ENCODE measurements around the gene CALML5. TPM values are rescaled to one million over a fixed set of nuclear protein-coding genes. Genes with fewer than 3 reads are reported as not detected.

CALML5 gene
- total RNA-seq, 2 donors from 2014 or later: not detected

DNA sequence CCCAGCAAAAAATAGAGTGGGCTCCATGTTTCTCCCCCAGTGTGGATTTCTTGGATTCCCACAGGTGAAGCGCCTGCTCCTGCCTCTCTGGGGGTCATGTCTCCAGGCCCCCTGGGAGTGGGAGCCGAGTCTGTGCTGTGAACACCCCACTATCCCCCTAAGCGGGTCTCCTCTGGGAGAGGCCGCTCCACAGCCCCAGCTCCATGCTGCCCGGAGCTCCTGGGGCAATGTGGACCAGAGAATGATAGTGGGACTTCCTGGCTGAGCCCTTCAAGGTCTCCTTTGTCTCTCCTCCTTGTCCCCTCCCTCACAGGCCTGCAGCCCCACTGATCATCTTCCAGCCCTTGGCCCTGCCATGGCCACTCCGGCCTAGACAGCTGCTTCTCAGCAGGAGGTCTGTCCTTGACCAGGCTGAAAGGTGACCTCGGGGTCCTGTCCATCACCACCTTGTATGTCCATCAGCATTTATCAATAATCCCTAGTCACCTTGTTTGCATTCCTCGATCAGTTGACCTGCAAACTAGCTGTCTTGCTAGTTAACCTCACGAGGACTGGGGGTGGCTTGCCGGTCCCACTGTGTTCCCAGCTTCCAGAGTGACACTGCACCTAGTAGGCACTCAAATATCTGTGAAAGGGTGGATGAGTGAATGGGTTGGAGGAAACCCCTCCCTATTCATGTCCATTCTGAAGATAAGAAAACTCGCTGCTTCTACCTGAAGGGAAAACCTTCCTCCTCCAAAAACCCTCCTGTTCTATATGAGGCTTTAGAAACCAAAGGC is 24.6 kb upstream of the CALML5 start:
- no peak for ATAC-seq
- DNase-seq: no peak
- intact Hi-C loops (cut with DNase I): no loop called here

DNA sequence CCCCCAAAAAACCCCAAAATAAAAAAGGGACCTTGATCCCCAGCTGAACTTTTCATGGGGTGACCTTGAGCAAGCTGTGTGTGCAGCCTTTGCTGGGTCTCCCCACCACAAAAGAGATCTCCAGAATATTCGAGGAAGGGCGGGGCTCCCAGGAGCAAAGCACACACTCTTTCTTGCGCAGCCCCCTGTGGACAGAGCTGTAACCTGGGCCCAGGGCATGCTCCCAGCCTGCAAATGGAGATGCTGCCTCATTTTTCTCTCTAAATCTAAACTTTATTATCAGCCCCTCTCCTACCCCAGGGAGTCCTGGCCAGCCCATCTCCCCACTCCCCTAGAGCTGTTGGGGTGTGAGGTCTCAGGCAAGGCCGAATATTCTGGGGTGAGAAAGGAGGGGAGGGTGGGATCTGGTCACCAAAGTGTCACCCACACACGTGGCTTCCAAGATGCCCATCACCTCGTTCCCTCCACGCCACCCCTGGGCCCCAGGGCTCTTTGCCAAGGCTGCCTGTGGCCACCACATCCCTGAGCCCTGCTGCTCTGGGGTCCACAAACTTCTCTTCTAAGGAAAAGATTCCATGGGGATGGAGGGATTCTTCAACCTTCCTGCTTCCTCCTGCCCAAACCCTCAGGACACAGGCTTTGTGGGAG is 23.7 kb upstream of the CALML5 start:
- DNase-seq (no peak), ATAC-seq (no peak)

DNA sequence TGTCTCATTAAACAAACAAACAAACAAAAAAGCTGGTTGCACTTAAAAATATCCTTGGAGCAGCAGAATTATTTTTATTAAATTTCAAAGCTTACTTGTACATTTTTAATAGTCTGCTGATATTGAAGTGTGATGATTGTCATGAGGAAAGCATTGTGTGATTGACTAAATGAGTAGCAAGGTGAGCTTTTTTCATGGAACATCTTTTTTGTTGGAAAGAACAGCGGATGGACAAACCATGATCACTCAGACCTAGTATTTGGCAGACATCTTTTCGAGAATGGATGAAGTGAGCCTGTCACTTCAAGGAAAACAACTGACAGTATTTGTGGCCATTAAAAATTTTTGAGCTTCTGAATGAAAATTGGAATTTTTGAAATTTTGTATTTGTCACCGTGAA is 19.7 kb upstream of the CALML5 start:
- no peak for ATAC-seq
- intact Hi-C loops (cut with DNase I): no loop called here
- DNase-seq: no peak

More for the DNA sequence above, 23.7 kb upstream of the CALML5 start:
- intact Hi-C loops (cut with DNase I): no loop called here

DNA sequence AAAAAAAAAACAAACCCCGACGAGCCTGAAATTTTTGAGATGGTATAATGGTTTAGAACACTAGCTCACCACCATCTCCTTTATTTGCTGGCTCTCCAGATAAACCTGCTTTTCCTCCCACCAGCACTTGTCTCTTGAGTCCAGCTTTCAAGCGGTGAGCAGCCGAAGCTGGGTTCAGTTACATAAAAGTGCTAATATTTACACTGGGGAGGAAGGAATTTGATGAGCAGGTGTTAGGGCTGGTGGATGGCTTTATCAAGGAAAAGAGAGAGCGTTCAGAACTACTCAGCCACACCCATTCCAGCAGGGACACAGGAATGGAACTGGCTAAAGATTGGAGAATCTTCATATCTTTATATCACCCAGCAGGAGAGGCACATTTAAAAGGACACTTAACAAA is 18.8 kb upstream of the CALML5 start:
- DNase-seq: no peak
- intact Hi-C loops (cut with DNase I): no loop called here
- ATAC-seq: no peak

DNA sequence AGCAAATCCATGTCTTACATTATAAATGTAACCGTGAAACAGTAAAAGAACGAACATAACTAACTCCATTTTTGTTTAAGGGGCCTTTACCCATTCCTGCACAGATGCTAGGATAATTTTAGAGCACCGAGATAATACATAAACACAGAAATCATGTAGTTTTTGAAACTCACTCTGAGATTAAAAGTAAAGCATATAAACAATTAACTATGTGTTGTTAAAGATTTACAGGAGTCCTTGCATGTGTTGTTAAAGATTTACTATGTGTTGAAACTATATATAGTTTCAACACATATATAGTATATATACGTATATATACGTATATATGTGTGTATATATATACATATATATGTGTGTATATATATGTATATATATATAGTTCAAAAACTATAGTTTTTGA is 18.2 kb upstream of the CALML5 start:
- intact Hi-C loops (cut with DNase I): no loop called here
- no peak for DNase-seq
- no peak for ATAC-seq

DNA sequence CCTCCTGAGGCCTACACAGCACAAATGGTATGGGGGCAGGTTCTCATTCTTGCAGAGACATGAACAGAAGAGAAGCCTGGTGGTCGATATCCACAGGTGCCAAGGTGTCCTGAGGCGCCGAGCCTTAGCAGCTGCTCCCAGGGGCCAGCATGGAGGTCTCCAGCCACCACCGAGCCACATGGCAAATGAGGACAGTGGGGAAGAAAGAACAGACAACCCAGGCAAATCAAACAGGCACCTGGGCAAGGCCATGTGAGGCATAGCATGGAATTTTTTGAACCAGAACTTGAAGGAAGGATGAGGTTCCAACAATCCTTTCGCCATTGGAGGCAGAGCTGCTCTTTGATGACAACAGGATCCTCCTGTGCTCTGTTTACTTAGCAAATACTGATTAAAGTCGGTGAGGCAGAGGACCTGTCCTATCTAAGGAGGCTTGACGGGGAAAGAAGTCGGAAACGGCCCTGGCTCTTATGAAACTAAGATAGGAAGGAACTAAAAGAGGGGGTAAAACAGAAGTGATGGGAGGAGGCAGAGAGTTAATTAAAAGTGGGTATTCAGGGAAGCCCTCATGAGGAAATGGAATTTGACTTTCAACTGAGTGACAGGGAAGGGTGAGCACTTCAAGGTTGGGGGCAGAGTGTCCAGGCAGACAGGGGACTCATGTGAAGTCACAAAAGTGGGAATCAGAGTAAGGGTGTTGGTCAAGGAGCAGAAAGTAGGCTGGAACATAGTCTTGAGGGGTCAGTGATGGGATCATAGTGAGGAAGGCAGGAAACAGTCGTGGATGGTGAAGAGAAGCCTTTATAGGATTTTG is 16.8 kb upstream of the CALML5 start:
- DNase-seq: no peak

DNA sequence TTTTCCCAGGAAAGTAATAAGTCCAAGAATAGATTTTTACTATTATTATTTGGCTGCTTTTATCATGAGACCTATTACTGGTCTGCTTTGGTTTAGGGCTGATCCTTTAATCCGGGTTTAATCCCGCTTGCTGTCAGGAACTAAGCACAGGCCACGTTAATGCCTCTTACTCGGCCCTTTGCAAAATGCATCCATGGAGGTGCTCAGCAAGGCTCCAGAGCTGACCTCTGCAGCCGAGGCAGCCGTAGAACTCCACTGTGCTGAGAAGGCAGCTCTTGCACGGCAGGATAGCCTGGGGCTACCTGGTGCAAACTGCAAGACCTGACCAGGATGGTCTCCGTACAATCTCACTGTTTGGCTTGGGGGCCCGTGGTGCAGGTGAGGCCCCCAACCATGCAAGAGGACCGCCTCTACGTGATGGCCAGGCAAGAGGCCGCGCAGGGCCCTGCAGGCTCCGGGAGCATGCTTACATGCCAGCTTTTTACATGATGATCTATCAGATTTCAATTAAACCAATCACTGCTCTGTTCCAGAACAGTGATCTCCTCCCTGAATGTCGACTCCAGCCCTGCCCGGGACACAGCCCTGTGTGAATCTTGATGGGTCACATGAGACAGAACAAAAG is 15.0 kb upstream of the CALML5 start:
- DNase-seq: no peak
- ATAC-seq: no peak
- intact Hi-C loops (cut with DNase I): no loop called here

More for the DNA sequence above, 16.8 kb upstream of the CALML5 start:
- ATAC-seq: no peak
- intact Hi-C loops (cut with DNase I): no loop called here

DNA sequence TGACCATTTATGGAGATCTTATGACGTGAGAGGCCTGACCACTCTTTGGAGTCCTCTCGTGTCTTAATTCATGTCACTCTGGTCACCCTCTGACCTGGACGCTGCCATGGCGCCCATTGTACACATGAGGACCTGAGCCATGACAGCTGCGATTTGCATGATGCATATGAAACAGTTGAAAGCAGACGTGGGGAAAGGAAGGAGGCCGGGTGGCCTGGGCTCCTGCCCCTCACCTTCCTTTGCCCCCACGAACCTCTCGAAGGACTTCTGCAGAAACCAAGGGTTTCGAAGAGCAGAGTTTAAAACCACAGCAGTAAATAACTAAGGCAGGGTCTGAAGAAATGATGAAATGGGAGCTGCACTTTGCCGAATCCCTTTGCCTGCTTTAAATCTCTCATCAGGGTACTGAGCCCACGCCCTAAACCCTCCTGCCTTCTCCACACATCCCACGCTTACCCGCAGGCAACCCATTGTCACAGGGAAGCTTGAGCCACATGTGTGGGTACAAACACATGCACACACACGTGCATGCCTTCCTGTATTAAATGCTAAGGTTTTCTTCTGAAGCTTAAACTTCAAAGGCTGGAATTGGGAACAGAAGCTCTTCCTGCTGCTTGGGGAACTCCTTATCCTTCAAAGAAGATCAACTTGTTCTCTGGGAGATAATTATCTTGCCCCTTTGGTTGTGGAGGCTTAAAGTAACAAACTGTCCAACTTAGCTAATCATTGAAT is 13.7 kb upstream of the CALML5 start:
- no peak for ATAC-seq
- no peak for DNase-seq

DNA sequence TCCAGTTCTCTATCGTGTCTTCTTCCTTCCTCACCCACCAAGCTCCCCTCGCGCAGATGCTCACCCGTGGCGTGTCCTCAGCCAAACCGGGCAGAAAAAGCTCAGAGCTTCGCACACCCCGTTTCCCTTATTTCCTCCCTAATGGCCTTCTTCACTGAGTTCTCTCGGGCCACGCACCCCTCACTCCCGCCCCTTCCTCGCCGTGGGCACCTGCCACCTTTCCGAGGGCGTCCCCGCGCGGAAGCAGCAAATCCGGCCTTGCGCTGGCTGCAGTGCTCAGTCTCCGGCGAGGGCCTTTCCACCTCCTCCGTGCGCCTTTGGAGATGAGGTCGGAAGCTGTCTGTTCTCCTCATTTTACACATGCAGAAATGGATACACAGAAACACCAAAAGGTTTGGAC is 13.0 kb upstream of the CALML5 start:
- intact Hi-C loops (cut with DNase I): no loop called here
- no peak for ATAC-seq
- DNase-seq: no peak

More for the DNA sequence above, 13.7 kb upstream of the CALML5 start:
- intact Hi-C loops (cut with DNase I): no loop called here

DNA sequence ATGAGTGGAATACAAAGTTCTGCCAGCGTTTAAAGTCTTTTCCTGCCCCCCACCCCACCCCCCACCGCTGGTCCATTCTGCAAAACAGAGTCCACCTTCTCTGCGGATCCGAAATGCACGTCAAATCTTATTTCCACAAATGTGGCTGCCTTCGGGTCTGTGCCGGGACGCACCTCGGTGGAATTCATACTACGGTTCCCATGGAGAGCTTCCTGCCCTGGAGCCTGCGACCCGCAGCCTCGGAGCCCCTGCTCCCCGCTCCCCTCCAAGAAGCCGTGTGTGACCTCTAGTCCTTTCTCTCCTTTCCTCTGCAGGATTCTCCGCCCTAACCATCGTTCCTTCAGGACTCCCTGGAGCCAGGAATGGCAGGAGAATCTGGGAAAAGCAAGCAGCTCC is 12.5 kb upstream of the CALML5 start:
- DNase-seq (no peak), ATAC-seq (no peak)
- intact Hi-C loops (cut with DNase I): no loop called here

DNA sequence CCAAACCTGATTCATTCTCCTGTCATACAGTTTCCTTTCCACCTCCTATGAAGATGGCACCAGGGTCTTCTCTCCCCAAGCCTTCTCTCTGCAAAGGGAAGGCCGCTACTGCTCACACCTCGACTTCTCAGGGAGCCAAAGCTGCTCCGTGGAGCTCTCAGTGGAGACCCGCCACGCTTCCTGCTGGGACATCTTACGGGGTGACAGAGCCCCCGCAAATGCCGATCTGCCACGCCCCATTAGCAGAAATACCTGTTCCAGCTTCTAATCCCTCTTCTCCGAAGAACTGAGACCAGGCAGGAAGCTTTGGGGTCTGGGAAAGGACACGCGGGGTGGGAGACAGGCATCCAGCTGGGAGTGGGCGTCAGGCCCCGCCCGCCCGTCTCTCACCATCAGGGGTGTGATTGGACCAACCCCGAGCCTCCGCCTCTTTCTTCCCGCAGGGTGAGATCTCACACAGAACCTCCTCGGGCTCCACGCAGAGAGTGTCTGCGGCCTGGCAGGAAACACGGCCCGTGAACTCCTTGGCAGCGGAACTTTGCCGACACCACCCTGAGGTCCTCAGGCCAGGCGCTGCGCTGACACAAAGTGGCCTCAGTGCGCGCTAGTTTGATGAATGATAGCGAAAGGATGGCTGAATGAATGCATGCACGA is 12.0 kb upstream of the CALML5 start:
- ATAC-seq (no peak), DNase-seq (no peak)
- intact Hi-C loops (cut with DNase I): no loop called here

DNA sequence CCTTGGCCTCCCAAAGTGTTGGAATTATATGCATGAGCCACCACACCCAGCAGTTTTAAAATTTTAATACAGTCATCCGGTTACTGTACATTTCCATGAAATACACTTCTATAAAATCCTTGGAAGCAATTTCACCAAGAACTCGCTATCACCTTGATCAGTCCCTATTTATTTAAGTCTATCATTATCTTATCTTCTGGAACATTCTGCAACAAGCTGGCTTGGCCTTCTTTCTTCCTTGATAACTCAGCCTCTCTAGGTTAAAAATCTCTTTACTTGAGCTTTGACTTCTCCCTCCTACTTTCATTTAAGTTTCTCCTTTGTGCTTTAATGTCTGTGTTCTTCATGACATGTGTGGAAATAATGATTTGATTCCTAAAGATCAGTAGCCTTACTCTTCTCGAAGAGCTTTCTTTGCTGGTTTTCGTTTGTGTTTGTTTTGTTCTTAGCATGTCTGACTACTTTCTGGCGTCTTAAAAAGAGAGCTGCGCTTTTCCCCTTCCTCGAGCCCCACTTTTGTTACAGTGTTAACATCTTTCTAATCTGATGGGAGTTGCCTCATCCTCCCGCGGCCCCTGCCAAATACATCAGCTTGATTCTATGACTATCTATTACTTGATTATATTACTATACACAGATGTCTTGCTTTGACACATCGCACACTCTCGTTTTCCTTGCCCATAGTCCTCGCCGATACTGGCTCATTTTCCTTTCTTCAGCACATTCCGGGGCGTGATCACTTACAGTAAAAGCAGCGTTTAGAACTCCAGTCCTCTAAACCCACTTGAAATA is 11.1 kb upstream of the CALML5 start:
- DNase-seq (no peak), ATAC-seq (no peak)
- intact Hi-C loops (cut with DNase I): no loop called here

DNA sequence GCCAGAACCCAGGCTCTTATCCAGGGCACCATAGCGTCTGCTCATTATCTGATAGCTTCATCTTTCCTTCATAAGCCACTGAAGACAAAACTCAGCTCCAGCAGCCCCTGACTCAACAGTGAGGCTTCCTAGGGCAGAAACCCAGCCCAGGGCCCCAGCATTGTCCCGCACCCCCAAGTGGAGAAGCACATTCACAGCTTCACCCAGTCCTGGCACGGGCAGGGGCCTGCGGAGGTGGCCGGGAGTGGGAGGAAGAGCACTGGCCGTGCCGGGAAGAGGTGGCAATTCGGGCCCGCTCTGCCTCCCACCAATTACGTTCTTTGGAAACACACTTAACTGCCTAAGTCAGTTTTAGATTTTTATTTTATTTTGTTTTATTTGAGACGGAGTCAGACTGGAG is 10.3 kb upstream of the CALML5 start:
- intact Hi-C loops (cut with DNase I): no loop called here
- DNase-seq (no peak), ATAC-seq (no peak)

DNA sequence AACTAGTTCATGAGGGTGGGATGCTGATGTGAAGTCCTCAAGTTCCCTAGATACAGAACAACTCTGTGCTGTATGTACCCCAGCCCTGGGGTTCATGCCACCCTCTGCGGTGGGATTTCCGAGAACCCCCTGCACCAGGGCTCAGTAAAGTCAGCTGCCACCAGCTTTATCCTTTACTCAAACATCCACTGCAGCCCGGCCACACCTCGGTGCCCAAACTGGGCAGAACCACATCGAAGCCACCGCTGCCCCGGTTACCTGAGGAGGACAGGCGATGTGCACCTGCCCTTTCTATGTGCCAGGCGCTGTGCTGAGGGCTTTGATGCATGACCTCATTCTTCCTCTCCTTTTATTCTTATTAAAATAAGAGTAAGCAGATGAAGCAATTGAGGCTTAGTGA is 9.9 kb upstream of the CALML5 start:
- ATAC-seq (no peak), DNase-seq (no peak)
- intact Hi-C loops (cut with DNase I): no loop called here

DNA sequence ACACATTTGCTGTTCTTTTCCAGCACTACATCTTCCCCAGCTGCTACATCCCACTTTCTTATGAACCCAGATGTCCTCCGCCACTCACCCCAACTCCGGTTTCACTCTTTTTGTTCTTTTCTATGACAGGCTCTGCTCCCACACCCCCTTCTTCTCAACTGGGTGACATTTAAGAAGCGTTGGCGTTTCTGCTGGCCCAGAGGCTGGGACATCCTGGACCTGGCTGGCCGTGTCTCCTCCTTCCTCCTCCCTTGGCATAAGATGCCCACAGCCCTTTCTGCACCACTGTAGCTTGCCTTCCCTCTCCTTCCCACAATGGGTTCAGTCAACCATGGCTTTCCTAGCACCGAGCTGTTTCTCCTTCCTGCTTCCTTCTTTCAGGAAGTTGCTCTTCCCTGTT is 9.4 kb upstream of the CALML5 start:
- DNase-seq (no peak), ATAC-seq (no peak)
- intact Hi-C loops (cut with DNase I): no loop called here

DNA sequence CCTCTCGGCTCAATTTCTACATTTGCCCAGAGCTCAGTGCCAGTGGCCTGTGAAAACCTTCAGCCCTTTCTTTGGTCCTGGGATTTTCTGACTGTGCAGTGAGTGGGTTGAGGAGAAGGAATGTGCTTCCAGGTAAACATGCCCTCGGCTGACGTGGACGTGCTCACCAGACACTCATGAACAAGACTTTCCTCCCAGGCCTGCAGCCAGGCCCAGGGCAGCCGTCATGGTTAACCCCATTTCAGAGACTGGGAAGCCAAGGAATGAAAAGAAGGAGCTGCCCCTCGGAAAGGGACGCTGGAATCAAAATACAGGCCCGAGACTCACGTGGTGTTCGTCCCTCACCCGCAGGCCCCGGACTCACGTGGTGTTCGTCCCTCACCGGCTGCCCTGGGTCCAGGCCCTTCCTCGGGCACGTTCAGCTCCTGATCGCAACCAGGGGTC is 8.8 kb upstream of the CALML5 start:
- ATAC-seq: peak in 1 of 2 donors; percentile 29
- DNase-seq: no peak
- intact Hi-C loops (cut with DNase I): no loop called here

DNA sequence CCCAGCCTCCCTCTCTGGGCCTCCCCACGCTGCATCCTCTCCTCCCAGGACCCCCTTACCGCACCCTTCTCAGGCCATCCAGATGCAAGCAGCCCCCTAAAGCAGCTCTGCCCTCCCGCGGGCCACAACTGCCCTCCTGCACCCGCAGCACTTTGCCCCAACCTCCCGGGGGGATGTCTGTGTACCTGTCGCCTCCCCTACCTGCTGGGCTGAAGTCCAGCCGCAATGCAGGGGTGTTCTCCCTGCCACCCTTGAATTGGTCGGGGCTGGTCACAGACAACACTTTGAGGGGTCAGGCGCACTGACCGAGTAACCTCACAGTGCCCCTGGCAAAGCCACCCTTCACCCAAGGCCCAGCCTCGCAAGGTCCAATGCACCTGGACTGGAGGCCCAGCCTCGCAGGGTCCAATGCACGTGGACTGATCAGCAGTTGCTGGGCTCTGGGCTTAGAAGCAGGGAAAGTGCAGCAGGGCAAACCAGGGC is 8.3 kb upstream of the CALML5 start:
- intact Hi-C loops (cut with DNase I): no loop called here
- DNase-seq (no peak), ATAC-seq (no peak)
